Measurements from ENCODE around the gene TEX13B.

The TEX13B gene

DNA sequence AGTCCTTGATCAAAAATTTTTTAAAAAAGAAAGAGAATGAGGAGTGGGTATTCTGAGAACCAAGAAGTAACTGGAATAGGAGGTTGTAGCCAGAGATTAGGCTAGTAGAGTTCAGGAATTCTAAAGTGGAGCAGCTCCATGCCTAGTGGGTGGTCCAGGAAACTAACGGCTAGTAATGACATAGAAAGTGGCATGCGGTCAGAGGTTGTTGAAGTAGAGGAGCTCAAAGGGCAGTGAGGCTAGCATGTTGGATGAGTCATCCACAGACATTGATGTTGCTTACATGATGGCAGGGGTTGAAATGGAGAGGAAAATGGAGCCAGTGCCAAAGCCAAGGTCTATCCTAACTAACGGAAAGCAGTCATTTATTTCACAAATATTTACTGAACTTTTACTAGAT, 42.1 kb downstream of the TEX13B start:
- no peak for DNase-seq (ENCODE audit: low spot score)

DNA sequence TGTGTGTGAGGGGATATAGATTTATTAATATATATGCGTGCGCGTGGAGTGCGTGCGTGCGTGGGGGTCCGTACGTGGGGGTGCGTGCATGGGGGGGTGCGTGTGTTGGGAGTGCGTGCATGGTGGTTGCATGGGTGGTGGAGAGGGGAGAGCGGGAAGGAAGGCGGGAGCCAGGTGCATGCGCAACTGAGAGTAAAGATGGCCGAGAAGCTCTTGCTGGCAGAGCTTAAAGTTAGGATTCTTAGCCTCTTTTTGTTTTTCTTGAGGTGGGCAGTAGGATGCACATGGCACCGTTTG, 45.8 kb downstream of the TEX13B start:
- no peak for DNase-seq (ENCODE audit: low spot score)

DNA sequence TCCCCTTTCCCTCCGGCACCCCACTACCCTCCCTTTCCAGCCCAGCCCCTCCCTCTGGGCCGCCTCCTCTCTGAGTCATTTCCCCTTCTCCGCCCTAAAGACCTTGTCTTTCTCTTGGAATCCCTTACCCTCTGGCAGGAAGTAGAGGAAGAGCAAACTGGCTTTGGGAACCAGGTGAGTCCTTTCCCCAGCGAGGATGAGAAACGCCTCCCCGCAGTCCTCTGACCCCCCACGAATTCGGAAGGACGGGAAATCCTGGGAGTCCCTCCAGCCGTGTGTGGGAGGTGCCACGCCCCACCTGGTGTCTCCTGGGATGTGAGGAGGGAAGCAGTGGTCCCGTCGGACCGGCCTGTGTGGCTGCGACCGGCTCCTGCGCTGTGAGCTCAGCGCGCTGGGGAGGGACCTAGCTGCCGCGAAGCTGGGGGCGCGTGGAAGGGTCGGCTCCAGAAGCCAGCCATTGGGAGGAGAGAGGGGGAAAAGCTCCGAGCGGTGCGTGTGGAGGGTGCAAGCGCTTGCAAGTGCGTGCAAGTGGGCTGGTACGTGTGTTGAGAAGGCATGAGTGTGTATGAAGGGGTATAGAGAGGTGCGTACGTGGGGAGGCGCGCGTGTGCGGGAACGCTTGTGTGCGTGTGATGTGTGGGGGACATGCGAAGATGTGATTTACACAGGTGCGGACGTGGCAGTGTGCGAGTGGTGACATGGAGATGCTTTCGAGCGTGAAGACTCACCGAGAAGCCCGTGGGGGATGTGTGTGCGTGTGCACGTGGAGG, 46.3 kb downstream of the TEX13B start:
- no peak for DNase-seq (ENCODE audit: low spot score)

DNA sequence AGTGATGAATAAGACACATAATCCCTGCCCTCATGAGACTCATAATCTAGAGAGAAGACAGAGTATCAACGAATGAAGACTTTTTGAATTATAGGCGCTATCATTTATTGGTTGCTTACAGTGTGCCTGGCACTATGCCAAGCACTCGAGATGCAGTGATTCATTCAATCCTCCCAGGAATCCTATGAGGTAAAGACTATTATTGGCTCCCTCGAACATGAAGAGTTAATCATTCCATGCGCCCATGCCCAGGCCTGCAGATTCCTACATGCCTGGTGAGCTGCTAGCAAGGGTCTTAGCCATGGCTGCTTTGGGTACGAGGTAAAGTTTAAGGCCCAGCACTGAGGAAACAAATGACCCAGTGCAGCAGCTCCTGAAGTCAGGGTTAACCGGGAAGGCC, 47.0 kb downstream of the TEX13B start:
- no peak for DNase-seq (ENCODE audit: low spot score)

DNA sequence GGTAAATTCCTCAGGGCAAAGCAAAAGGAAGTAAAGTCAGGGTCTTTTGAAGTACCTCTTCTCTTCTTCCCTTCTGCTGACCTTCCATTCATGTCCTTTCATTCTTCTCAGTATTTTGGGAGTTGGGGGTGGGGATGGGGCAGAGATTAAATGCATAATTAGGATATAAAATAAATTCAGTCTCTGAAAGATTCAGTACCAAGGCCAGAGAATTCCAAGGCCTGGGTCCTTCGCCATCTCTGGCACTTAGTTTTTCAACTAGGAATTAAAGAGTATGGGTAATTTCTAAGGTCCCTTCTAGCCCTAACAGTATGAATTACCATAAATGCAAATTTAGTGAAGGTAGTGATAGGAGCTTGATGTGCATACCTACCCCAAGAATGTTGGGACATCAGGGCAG, 47.9 kb downstream of the TEX13B start:
- DNase-seq (ENCODE audit: low spot score) = no peak

Data from SK-N-DZ (cell line).